Measurements from ENCODE around the gene FAT1. TPM values are rescaled to one million over a fixed set of nuclear protein-coding genes. Genes with fewer than 3 reads are reported as not detected.

Gene FAT1
- polyA plus RNA-seq, 1 donor = 186 TPM

- H3K27ac ChIP-seq (ENCODE audit: low read length) = peak overlapping the region; percentile 45
- no CpG with 5 or more reads among the region's 9 CpGs for WGBS (ENCODE audit: insufficient coverage, low lambda C conversion rate)
Observed at GRCh38 chr4:186644737-186645261, 78.9 kb downstream of the FAT1 start.

GRCh38 chr4:186644311-186644638, 79.4 kb downstream of the FAT1 start:
- H3K9me3 ChIP-seq (ENCODE audit: control insufficient read depth, low read depth, low read length) = no peaks in the 10 kb centered on the region
- WGBS (ENCODE audit: insufficient coverage, low lambda C conversion rate) = 39% methylated on average over 2 of the region's 2 CpGs
- H3K27ac ChIP-seq (ENCODE audit: low read length) = peak overlapping the region; percentile 45
- H3K27me3 ChIP-seq (ENCODE audit: control insufficient read depth, insufficient read depth, low read length) = no peaks in the 10 kb centered on the region
- peak in 1 of 2 donors; percentile 33 for DNase-seq
- peaks cover 22% of the 10 kb centered on the region for H3K36me3 ChIP-seq (ENCODE audit: control insufficient read depth, insufficient read depth, low read length)
- no peak overlapping the region for H3K4me3 ChIP-seq (ENCODE audit: low read length)
- H3K4me1 ChIP-seq (ENCODE audit: control insufficient read depth, insufficient read depth, low read length) = peaks cover 22% of the 10 kb centered on the region

More at GRCh38 chr4:186644737-186645261, 78.9 kb downstream of the FAT1 start:
- H3K9me3 ChIP-seq (ENCODE audit: control insufficient read depth, low read depth, low read length) = no peaks in the 10 kb centered on the region
- H3K27me3 ChIP-seq (ENCODE audit: control insufficient read depth, insufficient read depth, low read length) = no peaks in the 10 kb centered on the region
- H3K36me3 ChIP-seq (ENCODE audit: control insufficient read depth, insufficient read depth, low read length) = peaks cover 21% of the 10 kb centered on the region
- peak in 1 of 2 donors; percentile 62 for DNase-seq
- H3K4me3 ChIP-seq (ENCODE audit: low read length) = no peak overlapping the region
- H3K4me1 ChIP-seq (ENCODE audit: control insufficient read depth, insufficient read depth, low read length) = peaks cover 22% of the 10 kb centered on the region

DNA sequence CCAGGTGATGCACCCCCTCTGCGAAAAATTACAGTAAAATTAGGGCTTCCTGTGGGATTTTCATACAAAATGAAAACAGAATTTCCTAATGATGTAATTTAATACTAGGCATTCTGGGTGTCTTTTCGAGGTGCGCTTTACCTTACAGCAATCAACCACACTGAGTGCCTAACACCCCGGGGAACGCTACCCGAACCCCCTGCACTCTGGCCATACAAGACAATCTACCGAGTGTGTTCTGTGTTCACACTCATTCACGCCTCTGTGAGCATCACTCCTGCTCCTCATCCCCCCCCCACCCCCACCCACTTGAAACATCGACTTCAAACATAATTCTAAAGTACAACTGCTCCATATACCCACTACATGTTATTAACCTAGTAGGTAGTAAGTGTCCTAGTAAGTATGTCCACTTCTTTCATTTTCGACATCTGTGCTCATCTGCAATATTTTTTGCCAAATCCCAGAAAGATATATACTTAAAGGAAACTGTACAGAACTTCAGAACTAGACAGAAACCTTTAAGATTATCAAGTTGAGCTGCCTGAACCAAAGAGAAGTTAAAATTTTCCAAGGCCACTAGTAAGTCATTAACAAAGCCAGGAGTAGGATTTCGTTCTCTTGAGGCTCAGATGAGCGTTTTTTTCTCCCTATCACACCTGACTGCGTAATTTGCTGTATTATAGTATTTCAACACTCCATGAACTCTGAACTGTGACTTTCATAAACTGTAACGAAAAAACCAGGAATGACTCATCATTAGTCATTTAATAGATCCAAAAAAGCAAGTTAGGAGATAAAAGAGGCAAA, 80.0 kb downstream of the FAT1 start:
- peaks cover 25% of the 10 kb centered on the region for H3K36me3 ChIP-seq (ENCODE audit: control insufficient read depth, insufficient read depth, low read length)
- no peaks in the 10 kb centered on the region for H3K9me3 ChIP-seq (ENCODE audit: control insufficient read depth, low read depth, low read length)
- H3K27ac ChIP-seq (ENCODE audit: low read length) = peak overlapping the region; percentile 45
- 31% methylated on average over 4 of the region's 14 CpGs for WGBS (ENCODE audit: insufficient coverage, low lambda C conversion rate)
- H3K4me1 ChIP-seq (ENCODE audit: control insufficient read depth, insufficient read depth, low read length) = peaks cover 22% of the 10 kb centered on the region
- H3K4me3 ChIP-seq (ENCODE audit: low read length) = no peak overlapping the region
- no peaks in the 10 kb centered on the region for H3K27me3 ChIP-seq (ENCODE audit: control insufficient read depth, insufficient read depth, low read length)
- peak; percentile 83 to 95 for DNase-seq

GRCh38 chr4:186642998-186643397, 80.7 kb downstream of the FAT1 start:
- no peaks in the 10 kb centered on the region for H3K27me3 ChIP-seq (ENCODE audit: control insufficient read depth, insufficient read depth, low read length)
- H3K4me3 ChIP-seq (ENCODE audit: low read length) = no peak overlapping the region
- no peak for DNase-seq
- no peaks in the 10 kb centered on the region for H3K9me3 ChIP-seq (ENCODE audit: control insufficient read depth, low read depth, low read length)
- H3K36me3 ChIP-seq (ENCODE audit: control insufficient read depth, insufficient read depth, low read length) = peaks cover 23% of the 10 kb centered on the region
- H3K4me1 ChIP-seq (ENCODE audit: control insufficient read depth, insufficient read depth, low read length) = peaks cover 22% of the 10 kb centered on the region
- H3K27ac ChIP-seq (ENCODE audit: low read length) = peak overlapping the region; percentile 44
- WGBS (ENCODE audit: insufficient coverage, low lambda C conversion rate) = no CpG with 5 or more reads among the region's 11 CpGs

DNA sequence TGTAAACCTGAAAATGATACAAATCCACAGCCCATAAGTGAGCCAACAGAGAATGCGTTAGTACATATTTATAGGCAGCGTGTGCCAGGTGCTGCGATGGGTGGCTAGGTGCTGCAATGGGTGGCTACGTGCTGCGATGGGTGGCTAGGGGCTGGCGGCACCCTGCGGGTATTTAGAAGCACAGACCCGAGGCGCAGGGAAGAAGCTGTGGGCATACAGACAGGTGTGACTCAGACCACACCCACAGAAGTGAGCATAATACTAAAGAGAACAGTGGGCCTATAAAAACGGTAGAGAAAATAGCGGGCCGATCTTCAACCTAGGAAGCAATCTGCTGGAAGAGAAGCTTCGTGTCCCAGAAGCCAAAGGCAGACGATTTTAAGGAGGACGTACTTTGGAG, 81.1 kb downstream of the FAT1 start:
- Histone ChIP-seq H3K27ac (ENCODE audit: low read length) (peak overlapping the region; percentile 44), H3K4me3 (ENCODE audit: low read length) (no peak overlapping the region), H3K36me3 (ENCODE audit: control insufficient read depth, insufficient read depth, low read length) (peaks cover 20% of the 10 kb centered on the region), H3K9me3 (ENCODE audit: control insufficient read depth, low read depth, low read length) (no peaks in the 10 kb centered on the region), H3K27me3 (ENCODE audit: control insufficient read depth, insufficient read depth, low read length) (no peaks in the 10 kb centered on the region), H3K4me1 (ENCODE audit: control insufficient read depth, insufficient read depth, low read length) (peaks cover 22% of the 10 kb centered on the region)
- WGBS (ENCODE audit: insufficient coverage, low lambda C conversion rate) = 59% methylated on average over 5 of the region's 15 CpGs
- no peak for DNase-seq

DNA sequence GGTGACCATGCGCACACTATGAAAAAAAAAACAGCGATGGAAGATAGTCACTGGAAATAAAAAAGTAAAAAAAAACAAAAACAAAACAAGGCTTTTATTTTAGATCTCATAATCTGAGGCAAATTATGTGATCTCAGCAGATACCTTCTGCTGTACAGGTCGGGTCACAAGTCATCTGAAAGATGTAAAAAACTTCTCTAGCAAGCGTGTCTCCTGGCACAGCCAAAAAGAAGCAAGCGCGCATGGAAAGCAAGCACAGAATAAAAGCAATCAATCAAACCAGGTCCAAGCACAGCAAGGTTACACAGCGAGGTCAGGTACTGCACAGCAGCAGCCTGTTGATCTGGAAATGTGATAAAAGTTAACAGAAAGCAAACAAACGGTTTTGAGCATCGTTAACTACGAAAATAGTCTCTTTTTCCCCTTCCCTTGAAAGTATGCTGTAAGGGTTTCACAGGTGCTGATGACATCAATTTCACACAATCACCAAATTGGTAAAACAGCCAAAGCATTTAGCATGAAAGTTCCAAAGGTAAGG, 89.0 kb downstream of the FAT1 start:
- peaks cover 67% of the 10 kb centered on the region for H3K36me3 ChIP-seq (ENCODE audit: control insufficient read depth, insufficient read depth, low read length)
- H3K27ac ChIP-seq (ENCODE audit: low read length) = no peak overlapping the region
- WGBS (ENCODE audit: insufficient coverage, low lambda C conversion rate) = 90% methylated on average over 4 of the region's 10 CpGs

DNA sequence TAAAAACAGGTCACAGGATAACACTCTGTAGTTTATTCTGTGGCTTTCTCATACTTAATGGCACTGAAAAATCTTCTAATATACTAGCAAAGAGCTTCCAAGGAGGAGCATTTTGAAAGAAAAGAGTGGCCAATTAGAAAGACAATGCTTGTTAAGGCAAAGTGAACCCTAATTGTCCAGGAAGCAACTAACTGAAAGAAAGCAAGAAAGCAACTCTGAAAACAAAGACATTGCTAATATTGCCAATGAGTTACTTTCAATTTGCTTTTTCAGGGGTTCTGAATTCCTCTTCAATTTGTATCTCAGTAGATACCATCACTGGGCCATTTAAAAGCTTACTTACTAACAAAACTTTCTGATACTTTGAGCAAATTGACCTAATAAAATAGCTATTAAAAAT, 89.8 kb downstream of the FAT1 start:
- Histone ChIP-seq H3K4me1 (ENCODE audit: control insufficient read depth, insufficient read depth, low read length) (no peaks in the 10 kb centered on the region), H3K27me3 (ENCODE audit: control insufficient read depth, insufficient read depth, low read length) (no peaks in the 10 kb centered on the region), H3K4me3 (ENCODE audit: low read length) (no peak overlapping the region), H3K36me3 (ENCODE audit: control insufficient read depth, insufficient read depth, low read length) (peaks cover 68% of the 10 kb centered on the region), H3K27ac (ENCODE audit: low read length) (no peak overlapping the region), H3K9me3 (ENCODE audit: control insufficient read depth, low read depth, low read length) (no peaks in the 10 kb centered on the region)
- no peak for DNase-seq

More for the DNA sequence above, 89.0 kb downstream of the FAT1 start:
- Histone ChIP-seq H3K4me3 (ENCODE audit: low read length) (no peak overlapping the region), H3K4me1 (ENCODE audit: control insufficient read depth, insufficient read depth, low read length) (no peaks in the 10 kb centered on the region), H3K27me3 (ENCODE audit: control insufficient read depth, insufficient read depth, low read length) (no peaks in the 10 kb centered on the region), H3K9me3 (ENCODE audit: control insufficient read depth, low read depth, low read length) (no peaks in the 10 kb centered on the region)
- no peak for DNase-seq

GRCh38 chr4:186630128-186630527, 93.5 kb downstream of the FAT1 start:
- no peak for DNase-seq
- Histone ChIP-seq H3K27me3 (ENCODE audit: control insufficient read depth, insufficient read depth, low read length) (no peaks in the 10 kb centered on the region), H3K4me3 (ENCODE audit: low read length) (no peak overlapping the region), H3K36me3 (ENCODE audit: control insufficient read depth, insufficient read depth, low read length) (peaks cover 75% of the 10 kb centered on the region), H3K4me1 (ENCODE audit: control insufficient read depth, insufficient read depth, low read length) (no peaks in the 10 kb centered on the region), H3K27ac (ENCODE audit: low read length) (no peak overlapping the region), H3K9me3 (ENCODE audit: control insufficient read depth, low read depth, low read length) (no peaks in the 10 kb centered on the region)
- WGBS (ENCODE audit: insufficient coverage, low lambda C conversion rate) = no CpG with 5 or more reads among the region's 6 CpGs

DNA sequence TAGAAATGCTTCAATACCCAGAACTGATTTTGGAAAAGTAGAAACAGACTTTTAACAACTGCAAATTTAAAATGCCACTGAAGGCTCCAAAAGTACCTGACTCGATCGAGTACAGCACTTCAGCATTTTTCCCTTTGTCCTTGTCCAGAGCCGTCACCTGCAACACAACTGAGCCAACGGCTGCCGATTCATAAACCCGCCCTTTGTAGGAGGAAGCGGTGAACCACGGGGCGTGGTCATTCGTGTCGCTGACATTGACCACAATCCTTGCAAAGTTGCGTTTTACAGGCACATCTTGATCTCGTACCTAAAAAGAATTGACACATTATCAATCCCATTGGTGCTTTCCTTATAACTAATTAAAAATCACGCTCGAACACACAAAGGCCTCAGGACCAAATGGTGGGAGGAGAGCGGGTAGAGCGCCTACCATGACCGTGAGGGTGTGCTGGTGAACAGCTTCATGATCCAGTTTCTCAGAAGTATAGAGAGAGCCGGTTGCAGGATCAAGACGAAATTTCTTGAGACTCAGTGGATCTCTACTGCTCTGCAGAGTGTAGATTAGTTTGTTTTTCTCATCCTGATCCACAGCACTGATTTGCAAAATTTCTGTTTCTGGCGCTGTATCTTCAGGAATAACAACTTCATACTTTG, 95.5 kb downstream of the FAT1 start:
- Histone ChIP-seq H3K27ac (ENCODE audit: low read length) (no peak overlapping the region), H3K4me1 (ENCODE audit: control insufficient read depth, insufficient read depth, low read length) (no peaks in the 10 kb centered on the region), H3K27me3 (ENCODE audit: control insufficient read depth, insufficient read depth, low read length) (no peaks in the 10 kb centered on the region), H3K9me3 (ENCODE audit: control insufficient read depth, low read depth, low read length) (no peaks in the 10 kb centered on the region), H3K36me3 (ENCODE audit: control insufficient read depth, insufficient read depth, low read length) (peaks cover 72% of the 10 kb centered on the region), H3K4me3 (ENCODE audit: low read length) (no peak overlapping the region)
- WGBS (ENCODE audit: insufficient coverage, low lambda C conversion rate) = 100% methylated on average over 2 of the region's 21 CpGs
- DNase-seq = no peak

DNA sequence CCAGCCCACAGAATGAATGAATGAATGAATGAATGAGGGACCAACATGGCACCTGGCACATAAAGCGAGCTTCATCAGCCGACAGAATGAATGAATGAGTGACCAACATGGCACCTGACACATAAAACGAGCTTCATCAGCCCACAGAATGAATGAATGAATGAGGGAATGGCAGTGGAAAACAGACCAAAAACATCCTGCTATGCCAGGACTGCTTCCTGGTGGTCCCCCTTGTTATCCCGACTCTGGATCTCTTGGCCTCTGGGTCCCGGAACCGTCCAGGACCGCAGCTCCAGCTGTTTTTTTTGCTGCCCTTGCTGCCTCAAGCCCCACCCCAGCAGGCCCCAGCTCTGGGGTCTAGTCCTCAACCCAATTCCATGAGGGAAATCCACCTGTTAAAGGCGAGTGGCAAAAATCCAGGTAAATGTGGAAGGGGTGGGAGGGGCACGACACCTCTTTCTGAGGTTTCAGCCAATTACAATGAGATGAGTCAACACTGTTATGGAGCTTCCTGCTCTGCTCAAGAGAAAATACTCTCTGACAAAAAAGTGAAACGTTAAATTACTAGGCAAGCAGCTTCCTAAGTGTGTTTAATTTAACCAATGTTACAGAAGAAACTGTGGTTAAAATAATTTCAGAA, 96.3 kb downstream of the FAT1 start:
- 38% methylated on average over 1 of the region's 10 CpGs for WGBS (ENCODE audit: insufficient coverage, low lambda C conversion rate)
- H3K4me1 ChIP-seq (ENCODE audit: control insufficient read depth, insufficient read depth, low read length) = no peaks in the 10 kb centered on the region
- no peak overlapping the region for H3K27ac ChIP-seq (ENCODE audit: low read length)
- no peak for DNase-seq
- no peaks in the 10 kb centered on the region for H3K27me3 ChIP-seq (ENCODE audit: control insufficient read depth, insufficient read depth, low read length)
- H3K9me3 ChIP-seq (ENCODE audit: control insufficient read depth, low read depth, low read length) = no peaks in the 10 kb centered on the region
- no peak overlapping the region for H3K4me3 ChIP-seq (ENCODE audit: low read length)
- peaks cover 75% of the 10 kb centered on the region for H3K36me3 ChIP-seq (ENCODE audit: control insufficient read depth, insufficient read depth, low read length)
